Chondrocyte (in vitro differentiated cells): ENCODE results near the gene CCDC188. TPM values are rescaled to one million over a fixed set of nuclear protein-coding genes. Genes with fewer than 3 reads are reported as not detected.

Experiments
- DNase-seq: peaks from one replicate; pipeline ENCODE4 v3.0.0; 2021; ENCODE audit warnings: mixed read lengths, low spot score
- H3K27ac Mint-ChIP-seq: one replicate; pipeline ENCODE4 v1.8.0; 2021; ENCODE audit warnings: mild to moderate bottlenecking, moderate library complexity, mixed read lengths; ENCODE audit not compliant: unreplicated experiment
- H3K27me3 Mint-ChIP-seq: 2 replicates; pipeline ENCODE4 v1.8.0; 2021; ENCODE audit warnings: low read depth, mixed read lengths
- H3K36me3 Mint-ChIP-seq: 2 replicates; pipeline ENCODE4 v1.8.0; 2021; ENCODE audit warnings: low read depth, mixed read lengths
- H3K4me1 Mint-ChIP-seq: 2 replicates; pipeline ENCODE4 v1.8.0; 2021; ENCODE audit warnings: low read depth, mild to moderate bottlenecking, mixed read lengths
- H3K4me3 Mint-ChIP-seq: one replicate; pipeline ENCODE4 v1.8.0; 2021; ENCODE audit warnings: mild to moderate bottlenecking, moderate library complexity, mixed read lengths; ENCODE audit not compliant: unreplicated experiment
- H3K9me3 Mint-ChIP-seq: 2 replicates; pipeline ENCODE4 v1.8.0; 2021; ENCODE audit warnings: low read depth, mixed read lengths
- total RNA-seq: library from RNA; stranded (reverse); gene quantifications from 3 replicates; pipeline ENCODE4 v1.2.1, GENCODE V29; 2021
- TF ChIP-seq, protein P1 (sequence below): fragments of 200-600 bp; sonication (generic); IDR thresholded peaks from 2 replicates; pipeline ENCODE4 v1.5.0; 2021; ENCODE audit warnings: antibody characterized with exemption, mild to moderate bottlenecking, moderate library complexity

Gene CCDC188
- total RNA-seq, 1 donor from 2014 or later: 5.3 TPM

DNA sequence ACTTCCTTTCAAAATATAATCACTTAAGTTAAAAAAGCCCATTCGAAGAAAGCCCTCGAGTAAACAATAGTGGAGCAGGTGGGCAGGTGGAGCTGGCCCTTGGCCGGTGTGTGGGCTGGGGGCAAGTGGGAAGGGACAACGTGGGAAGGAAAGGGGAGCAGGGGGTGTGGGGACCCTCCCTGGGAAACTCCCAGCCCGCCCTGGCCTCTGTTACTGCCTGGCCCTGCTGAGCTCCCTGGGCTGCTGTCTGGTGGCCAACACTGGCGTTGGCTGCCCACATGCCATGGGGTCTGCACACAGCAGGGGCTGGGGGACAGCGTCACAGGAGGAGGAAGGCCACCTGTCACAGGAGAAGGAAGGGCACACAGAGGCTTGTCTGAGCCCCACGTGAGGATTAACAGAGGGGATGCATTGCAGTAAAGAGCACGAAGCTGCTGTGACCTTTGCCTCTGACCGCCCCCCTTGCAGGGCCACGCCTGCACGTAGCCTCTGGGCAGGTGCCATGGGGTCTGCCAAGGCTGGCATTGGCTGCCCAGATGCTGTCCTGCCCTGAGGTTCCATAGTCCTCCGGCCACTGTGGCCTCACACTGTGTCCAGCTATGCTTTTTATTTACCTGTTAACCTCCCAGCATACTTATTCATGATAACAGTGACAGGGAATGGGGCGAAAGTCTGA lies 36.2 kb upstream of the CCDC188 start:
- Mint-ChIP-seq H3K4me1 (no peaks in the 10 kb centered on the region), H3K4me3 (no peak overlapping the region)
- TF ChIP-seq, protein P1, sequence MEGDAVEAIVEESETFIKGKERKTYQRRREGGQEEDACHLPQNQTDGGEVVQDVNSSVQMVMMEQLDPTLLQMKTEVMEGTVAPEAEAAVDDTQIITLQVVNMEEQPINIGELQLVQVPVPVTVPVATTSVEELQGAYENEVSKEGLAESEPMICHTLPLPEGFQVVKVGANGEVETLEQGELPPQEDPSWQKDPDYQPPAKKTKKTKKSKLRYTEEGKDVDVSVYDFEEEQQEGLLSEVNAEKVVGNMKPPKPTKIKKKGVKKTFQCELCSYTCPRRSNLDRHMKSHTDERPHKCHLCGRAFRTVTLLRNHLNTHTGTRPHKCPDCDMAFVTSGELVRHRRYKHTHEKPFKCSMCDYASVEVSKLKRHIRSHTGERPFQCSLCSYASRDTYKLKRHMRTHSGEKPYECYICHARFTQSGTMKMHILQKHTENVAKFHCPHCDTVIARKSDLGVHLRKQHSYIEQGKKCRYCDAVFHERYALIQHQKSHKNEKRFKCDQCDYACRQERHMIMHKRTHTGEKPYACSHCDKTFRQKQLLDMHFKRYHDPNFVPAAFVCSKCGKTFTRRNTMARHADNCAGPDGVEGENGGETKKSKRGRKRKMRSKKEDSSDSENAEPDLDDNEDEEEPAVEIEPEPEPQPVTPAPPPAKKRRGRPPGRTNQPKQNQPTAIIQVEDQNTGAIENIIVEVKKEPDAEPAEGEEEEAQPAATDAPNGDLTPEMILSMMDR: no peak

DNA sequence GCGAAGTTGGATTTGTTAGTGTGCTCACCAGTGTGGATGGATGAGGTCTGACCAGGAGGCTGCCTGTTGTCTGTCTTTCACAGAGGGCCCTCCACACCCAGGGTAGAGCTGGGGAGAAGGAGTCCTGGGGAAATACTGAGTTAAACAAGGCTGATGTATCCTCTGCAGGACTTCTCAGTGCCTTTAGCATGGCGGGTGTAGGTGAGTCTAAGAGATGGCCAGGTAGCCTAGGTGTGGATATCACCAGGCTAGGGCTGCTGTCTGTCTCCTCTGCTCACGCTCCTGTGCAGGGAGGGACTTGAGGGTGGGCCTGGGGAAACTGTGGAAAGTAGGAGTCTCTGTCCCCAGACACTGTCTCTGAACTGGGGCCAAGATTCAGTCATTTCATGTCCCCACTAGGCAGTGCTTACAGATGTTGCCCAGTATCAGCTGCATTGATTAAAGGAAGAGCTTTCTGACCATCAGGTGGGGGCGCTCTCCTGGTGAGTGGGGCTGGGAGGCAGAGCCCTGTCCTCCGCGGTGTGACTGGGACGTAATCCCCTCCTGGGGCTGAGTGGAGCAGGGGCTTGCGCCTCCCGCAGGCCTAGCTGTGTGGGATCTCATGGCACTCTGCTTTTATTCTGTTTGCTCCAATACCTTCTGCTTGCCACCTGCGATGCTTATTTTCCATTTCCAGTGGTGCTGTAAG lies 35.5 kb upstream of the CCDC188 start:
- no peaks in the 10 kb centered on the region for H3K9me3 Mint-ChIP-seq
- H3K4me3 Mint-ChIP-seq: no peak overlapping the region
- H3K36me3 Mint-ChIP-seq: no peaks in the 10 kb centered on the region
- TF ChIP-seq, protein P1: peak; percentile 45
- no peak overlapping the region for H3K27ac Mint-ChIP-seq
- no peaks in the 10 kb centered on the region for H3K4me1 Mint-ChIP-seq
- no peak for DNase-seq
- H3K27me3 Mint-ChIP-seq: peaks cover 4% of the 10 kb centered on the region

More for the DNA sequence above, 36.2 kb upstream of the CCDC188 start:
- Mint-ChIP-seq H3K27ac (no peak overlapping the region), H3K36me3 (no peaks in the 10 kb centered on the region), H3K27me3 (peaks cover 7% of the 10 kb centered on the region), H3K9me3 (no peaks in the 10 kb centered on the region)
- DNase-seq: no peak

DNA sequence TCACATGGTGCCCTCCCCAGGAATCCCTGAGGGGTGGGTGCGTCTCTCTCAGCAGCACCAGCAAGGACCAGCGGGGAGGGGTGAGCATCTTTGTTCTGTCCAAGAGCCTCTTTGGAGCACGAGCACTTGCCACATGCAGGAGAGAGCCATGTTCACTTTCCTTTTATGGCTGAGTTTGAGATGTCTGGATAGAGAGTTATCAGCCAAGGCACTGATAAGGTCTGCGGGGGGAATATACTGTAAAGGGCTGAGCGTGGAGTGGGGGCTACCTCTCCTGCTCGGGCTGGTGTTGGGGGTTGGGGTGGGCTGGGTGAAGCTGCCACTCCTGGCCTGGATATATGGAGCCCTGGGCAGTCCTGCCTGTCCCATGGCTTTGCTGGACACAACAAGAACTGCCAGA lies 34.9 kb upstream of the CCDC188 start:
- H3K27ac Mint-ChIP-seq: no peak overlapping the region

DNA sequence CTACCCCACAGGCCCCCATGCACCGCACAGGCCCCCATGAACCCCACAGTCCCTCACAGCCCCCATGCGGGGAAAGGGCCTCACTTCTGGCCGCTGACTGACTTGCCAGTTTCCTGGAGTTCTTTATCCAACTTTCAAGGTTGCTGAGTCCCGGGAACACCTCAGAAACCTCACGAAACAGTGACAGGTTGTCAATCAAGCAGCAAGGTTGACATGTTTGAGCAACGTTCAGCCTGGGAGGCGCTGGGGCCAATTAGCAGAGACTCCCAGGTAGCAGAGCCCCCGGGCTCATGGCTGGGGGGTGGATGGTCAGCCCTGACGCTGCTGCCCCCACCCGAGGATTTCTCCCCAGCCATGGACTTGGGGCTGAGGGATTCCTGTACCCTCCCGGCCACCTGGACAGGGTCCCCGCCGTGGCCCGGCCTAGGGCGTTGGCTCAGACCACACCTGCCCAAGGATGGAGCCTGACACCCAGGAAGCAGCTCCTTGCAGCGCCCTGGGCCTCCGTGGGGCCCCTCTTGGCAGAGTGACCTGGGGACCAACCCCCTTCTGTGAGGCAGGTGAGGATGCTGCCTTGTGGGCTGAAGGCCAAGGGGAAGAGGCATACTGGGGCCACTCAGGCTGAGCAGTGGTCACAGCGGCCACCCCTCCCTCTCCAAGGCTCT lies 33.8 kb upstream of the CCDC188 start:
- no peaks in the 10 kb centered on the region for H3K36me3 Mint-ChIP-seq
- H3K9me3 Mint-ChIP-seq: no peaks in the 10 kb centered on the region
- TF ChIP-seq, protein P1: no peak
- no peak overlapping the region for H3K4me3 Mint-ChIP-seq
- H3K4me1 Mint-ChIP-seq: no peaks in the 10 kb centered on the region
- H3K27ac Mint-ChIP-seq: no peak overlapping the region
- peaks cover 4% of the 10 kb centered on the region for H3K27me3 Mint-ChIP-seq
- DNase-seq: no peak

More for the DNA sequence above, 34.9 kb upstream of the CCDC188 start:
- peaks cover 4% of the 10 kb centered on the region for H3K27me3 Mint-ChIP-seq
- no peaks in the 10 kb centered on the region for H3K9me3 Mint-ChIP-seq
- no peak overlapping the region for H3K4me3 Mint-ChIP-seq
- no peak for DNase-seq
- H3K4me1 Mint-ChIP-seq: no peaks in the 10 kb centered on the region
- TF ChIP-seq, protein P1: no peak
- no peaks in the 10 kb centered on the region for H3K36me3 Mint-ChIP-seq

DNA sequence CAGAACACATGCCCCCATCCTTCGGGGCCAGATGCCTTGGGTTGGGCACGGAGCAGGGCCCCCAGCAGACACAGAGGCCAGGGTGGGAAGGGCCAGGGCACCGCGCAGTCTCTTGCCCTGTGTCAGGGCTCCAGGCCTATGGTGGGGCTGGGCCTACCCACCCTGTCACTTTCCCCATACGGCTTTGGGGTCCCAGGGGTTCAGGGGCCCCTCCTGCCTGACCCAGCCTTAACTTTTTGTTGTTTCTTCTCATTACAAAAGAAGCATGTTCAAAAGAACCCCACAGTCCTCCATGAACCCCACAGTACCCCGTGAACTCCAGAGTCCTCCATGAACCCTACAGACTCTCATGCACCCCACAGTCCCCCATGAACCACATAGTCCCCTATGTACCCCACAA lies 33.0 kb upstream of the CCDC188 start:
- Mint-ChIP-seq H3K36me3 (no peaks in the 10 kb centered on the region), H3K4me3 (no peak overlapping the region), H3K4me1 (no peaks in the 10 kb centered on the region), H3K9me3 (no peaks in the 10 kb centered on the region), H3K27me3 (peaks cover 4% of the 10 kb centered on the region), H3K27ac (no peak overlapping the region)
- DNase-seq: no peak
- TF ChIP-seq, protein P1: no peak
